Right renal pelvis (tissue), 4 donors: ENCODE results near the gene KDM2B. TPM values are rescaled to one million over a fixed set of nuclear protein-coding genes. Genes with fewer than 3 reads are reported as not detected.
A peak's percentile ranks its signal among the peaks of the same experiment; 100 is the strongest.

ENCODE experiments used
- DNase-seq, 4 donors: peaks; one replicate each; pipeline ENCODE4 v3.0.0-alpha.2; 2013; ENCODE audit warnings: low read depth in 4 of 4, low spot score in 3 of 4, missing footprints in 1 of 4
- polyA plus RNA-seq, 4 donors: library from polyadenylated mRNA; unstranded; fragments of 120-200 nt; gene quantifications; one replicate each; pipeline ENCODE4 v1.2.1, GENCODE V29; 2013; ENCODE audit not compliant: insufficient read length in 4 of 4

The KDM2B gene
- polyA plus RNA-seq, 4 donors: 71.5 to 75.8 (median 74.1) TPM

DNA sequence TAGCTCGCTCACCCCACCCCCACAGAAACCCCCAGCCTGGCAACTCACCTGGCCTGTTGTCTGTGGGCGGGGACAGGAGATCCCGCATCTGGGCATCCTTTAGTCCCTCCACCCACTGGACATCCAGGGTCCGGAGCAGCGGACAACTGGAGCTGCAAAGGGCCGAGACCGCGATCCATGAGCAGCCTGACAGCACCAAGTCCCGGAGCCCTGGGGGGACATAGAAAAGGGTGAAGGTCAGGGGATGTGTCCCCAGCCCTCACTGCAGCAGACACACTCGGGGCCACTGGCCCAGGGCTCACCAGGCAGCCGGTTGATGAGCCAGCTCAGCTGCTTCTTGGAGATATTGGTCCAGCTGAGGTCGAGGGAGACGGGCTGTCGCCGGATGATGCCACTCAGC is 140.1 kb downstream of the KDM2B start:
- DNase-seq: no peak

DNA sequence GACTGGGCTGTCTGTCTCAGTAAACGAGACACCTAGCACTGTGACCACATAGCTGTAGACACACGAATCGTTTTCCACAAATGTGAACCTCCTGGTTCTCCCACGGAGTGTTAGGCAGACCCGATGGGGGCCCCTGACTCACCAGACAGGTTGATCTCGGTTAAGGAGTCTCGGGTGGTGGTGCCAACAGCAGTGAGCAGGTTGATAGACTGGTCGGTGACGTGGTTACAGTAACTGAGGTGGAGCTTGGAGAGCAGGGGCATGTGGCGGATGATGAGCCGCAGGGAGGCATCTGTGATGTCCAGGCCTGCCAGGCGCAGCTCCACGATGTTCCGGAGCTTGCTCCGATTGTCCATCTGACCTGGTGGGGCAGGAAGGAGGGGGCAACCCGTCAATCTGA is 141.1 kb downstream of the KDM2B start:
- no peak for DNase-seq

DNA sequence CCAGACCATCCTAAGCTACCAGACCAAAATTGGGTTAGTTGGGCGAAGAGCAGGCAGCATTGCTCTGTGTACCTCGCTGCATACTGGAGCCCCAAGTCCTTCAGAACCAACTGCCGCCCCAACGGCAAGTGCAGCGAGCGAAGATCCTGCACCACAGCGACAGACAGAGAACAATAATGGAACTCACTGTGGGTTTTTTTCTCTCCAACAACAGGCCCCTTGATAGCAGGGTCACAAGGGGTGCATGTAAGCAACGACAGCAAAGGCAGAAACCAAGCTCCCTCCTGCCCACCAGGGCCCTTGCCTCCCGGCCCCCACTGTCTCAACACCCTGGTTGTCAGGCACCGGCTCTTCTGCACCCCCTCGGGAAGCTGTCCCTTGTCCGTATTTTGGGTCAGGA is 141.9 kb downstream of the KDM2B start:
- no peak for DNase-seq

DNA sequence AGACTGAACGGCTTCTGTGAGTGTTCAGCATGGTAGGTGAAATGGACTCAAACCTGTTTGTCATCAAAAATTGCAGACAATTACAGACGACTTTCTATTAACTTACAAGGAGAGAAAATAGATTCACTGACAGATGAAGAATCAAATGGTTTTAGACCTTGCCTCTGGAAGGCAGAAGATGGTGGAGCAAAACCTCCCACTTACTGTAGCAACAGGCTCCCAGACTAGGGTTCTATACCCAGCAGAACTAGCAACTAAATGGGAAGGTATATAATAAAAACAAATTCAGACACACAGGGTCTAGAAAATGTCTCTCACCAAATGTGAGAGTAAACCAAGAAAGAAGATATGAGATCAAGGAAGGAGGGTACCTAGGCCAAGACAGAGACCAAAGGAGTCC is 144.1 kb downstream of the KDM2B start:
- no peak for DNase-seq

DNA sequence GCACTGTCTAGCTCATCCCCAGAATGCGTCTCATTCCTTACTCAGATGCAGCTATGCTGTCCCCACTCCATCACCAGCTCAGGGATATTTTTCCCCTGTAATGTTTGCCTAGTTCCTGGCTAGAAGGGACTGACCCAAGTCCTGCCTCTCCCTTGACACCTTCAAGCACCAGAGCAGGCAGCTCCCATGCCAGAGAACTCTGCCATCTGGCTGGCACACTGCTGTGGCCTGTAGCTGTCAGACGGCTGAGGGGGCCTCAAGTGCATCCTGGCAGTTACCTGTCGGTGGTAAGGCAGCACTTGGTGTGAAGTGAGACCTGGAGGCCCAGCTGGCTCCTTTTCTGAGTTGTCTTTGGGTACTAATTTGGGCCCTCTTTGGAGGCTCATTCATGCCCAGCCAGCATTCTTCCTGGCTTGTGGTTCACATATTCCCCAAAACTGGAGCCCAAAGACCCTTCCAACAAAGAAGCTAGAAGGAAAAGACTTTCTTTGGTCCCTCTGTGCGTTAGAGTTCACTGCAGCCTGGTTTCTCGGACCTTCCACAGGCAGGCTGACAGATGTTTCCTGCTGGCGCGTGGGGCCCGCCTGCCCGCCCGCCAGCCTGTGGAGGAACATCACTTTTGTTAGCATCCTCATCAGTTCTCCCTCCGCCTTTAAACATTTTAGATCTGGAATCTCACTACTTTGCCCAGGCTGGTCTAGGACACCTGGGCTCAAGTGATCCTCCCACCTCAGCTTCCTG is 147.9 kb downstream of the KDM2B start:
- DNase-seq: no peak

DNA sequence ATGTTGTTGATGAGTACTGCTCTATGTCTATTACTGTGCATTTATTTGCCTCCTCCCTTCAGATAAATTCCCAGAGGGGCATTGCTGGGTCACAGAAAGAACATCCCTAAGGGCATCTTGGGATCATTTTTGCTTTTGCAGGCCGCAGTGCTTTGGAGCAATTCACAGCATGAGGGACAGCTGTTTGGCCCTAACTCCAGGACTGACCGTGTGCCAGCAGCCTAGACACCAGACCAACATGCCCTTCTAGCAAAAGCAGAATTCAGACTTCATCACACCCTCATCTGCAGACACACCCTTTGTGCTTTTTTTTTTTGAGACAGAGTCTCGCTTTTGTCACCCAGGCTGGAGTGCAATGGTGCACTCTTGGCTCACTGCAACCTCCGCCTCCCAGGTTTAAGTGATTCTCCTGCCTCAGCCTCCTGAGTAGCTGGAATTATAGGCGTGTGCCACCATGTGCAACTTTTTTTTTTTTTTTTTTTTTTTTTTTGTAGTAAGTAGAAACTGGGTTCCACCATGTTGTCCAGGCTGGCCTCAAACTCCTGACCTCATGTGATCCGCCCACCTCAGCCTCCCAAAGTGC is 149.9 kb downstream of the KDM2B start:
- no peak for DNase-seq

DNA sequence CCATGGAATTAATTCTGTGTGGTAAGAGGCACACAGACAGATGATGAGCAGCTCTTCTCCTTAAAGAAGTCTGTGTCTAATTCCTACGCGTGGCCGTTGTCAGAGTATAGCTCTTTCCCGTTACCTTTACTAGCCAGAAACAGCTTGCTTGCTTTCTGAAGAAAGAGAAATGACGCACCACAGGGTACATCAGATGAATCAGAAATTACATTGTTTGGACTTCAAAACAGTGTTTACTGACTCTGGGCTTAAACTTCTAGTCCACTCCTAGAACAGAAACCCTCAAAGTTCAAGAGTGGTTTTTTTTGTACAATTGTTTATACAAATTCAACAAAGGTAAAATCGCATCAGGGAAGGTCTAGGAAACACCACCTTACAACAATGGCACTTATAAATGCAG is 151.9 kb downstream of the KDM2B start:
- DNase-seq: no peak

DNA sequence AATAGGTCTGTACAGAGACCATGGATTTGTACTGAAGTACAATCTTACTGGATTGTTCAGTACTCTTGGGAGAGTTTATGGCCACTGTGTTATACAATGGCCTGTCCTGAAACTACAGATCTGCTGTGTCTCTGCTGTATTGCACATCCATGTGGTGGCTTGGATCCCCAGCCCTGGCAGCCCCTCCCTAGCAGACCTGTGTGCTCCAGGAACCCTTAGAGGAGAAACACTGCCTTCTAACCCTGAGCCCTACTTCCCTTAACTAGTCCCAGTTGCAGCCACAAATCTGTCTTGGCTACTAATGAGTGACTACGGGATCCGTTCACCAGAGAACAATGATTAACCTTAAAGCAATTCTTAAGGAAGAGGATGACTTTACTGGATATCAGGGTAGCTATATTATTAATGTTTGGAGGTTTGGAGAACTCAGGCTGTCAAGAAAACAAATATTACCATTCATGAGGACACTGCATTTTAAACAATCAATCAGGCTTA is 153.2 kb downstream of the KDM2B start:
- DNase-seq: no peak

DNA sequence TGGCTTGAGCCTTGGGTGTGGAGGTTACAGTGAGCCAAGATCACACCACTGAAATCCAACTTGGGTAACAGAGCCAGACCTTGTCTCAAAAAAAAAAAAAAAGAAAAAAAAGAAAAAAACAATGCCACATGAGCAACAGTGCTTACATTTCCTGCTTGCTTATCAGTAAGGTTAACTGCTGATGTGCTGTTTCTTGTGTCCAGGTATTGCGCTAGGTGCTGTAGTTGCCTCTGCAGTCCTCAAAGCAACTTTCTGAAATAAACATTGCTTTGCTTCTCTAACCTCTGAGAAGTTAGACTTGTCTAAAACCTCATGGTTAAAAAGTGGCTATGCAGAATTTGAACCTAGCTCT is 156.2 kb downstream of the KDM2B start:
- DNase-seq: no peak

DNA sequence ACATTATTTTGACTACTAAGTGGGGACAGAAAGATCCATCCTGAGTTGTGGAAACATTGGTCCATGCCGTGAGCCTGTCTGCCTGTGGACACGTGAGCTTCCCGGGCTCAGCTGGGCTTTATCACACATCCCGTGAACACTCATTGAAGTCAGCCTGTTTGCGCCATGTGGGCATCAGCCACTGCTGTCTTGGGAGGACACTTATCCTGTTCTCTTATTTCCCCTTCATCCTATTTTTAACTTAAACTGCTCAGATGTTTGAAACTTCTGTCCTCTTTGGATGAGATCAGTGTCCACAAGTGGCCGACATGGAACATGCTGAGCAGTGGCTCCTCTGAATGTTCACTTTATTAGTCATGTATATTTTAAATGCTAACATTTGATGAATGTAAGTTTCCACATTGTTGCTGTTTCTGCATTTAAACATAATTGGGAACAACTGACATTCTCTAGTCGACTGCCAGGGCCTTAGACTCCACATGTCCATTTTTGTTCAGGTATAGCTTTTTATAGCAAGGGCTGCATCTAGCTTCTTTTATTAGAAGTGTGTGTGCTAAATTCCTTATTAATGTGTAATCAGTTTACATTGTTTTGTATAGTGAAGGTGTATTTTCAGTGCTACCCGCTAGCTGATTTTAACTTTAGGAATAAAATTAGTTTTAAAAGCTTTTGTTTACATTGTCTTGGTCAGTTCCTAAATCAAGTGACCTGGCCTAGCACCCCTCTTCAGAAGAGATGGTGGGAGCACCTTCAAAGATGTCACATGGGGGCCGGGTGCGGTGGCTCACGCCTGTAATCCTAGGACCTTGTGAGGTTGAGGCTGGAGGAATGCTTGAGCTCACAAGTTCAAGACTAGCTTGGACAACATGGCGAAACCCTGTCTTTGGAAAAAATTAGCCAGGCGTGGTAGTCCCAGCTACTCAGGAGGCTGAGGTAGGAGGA is 156.9 kb downstream of the KDM2B start:
- no peak for DNase-seq

DNA sequence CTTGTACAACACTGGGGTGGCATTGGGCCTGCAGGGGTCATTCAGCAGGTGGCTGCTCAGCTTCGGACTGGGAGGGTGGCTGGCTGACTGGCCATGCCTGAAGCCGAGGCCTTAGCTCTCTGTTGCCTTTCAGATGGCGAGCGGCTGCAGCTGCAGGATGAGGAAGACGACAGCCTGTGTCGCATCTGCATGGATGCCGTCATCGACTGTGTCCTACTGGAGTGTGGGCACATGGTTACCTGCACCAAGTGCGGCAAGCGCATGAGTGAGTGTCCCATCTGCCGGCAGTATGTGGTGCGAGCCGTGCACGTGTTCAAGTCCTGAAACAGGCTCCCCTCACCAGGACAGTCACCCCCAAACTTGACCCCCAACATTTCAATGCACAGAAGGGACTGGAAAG is 157.6 kb downstream of the KDM2B start:
- no peak for DNase-seq

DNA sequence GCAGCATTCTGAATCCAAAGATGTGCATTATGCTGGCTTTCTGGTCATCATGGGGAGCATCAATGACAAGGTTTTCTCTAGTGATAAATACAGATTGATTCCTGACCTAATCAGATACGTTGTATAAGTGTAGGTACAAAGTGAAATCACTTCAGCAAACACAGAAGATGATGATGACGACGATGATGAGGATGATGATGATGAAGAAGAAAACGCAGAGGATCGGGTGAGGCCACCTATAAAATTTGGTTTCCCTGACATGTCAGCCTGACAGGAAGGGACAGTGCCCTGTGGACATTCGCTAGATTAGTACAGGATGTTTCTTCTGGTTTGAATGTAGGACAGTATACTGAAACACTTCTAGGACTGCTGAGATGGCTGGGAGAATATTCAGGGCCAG is 160.7 kb downstream of the KDM2B start:
- no peak for DNase-seq

DNA sequence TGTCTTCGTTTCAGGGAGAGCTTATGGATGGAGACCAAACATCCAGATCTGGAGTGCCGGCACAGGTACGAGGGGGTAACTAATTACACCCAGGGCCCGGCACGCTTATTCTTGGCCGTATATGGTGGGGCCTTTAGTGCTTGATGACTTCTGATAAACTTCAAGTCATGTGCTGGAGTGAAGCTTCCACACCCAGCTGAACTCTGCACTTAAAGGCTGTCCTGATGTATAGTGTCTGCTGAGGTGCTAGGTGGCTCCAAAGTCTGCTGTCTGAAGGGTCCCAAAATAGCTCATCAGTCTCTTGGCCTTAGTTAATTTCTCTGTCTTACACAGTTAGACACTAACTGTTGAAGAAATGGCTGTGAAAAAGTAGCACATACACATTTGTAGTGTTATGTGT is 163.0 kb downstream of the KDM2B start:
- DNase-seq: no peak

DNA sequence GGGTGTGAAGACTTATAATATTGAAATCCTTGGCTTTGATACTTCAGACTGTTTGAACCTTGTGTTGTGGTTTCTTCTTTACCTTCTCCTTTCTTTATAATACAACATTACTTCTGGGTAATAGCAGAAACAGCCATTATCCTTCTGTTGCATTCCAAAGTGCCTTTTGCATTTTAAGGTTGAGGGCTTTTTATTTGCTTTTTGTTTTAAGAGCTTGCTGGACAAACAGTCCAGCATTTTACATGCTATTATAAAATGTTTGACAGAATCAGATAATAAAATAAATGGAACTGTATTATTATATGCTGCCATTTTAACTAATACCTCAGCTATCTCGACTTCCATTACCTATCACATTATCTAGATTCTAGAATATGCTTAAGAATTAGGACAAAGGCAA is 166.9 kb downstream of the KDM2B start:
- no peak for DNase-seq

DNA sequence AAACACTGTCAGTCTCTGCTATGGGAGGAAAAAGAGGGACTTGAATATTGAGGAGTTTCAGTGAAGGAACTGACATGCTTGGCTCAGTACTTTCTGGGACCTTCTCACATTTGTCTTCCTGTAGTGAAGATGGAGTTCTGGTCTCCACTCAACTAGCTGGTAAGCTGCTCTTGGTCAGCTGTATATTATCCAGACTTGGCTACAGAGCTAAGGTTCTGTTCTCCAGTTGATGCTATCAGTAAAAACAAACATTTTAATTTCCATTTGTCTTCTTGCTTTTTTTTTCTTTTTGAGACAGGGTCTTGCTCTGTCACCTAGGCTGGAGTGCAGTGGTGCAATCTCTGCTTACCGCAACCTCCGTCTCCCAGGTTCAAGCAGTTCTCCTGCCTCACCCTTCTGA is 175.6 kb downstream of the KDM2B start:
- no peak for DNase-seq

DNA sequence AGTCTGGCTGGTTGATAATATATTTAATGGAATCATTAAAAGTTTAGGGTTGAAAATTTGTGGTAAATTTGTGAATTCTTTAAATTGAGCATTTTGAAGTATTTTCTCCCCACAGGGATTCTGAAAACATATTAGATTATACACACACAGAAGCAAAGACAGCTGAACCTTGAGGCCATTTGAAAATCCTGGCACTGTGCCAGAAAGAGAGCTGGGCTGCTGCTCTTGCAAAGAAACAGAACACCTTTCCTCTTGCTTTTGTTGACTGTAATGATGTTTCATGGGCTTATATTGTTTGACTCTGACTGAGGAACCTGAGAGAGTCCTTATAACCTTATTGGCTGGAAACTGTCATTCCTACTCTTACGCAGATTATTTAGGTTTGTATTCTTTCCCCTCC is 176.1 kb downstream of the KDM2B start:
- peak in 1 of 4 donors; percentile 26 for DNase-seq

DNA sequence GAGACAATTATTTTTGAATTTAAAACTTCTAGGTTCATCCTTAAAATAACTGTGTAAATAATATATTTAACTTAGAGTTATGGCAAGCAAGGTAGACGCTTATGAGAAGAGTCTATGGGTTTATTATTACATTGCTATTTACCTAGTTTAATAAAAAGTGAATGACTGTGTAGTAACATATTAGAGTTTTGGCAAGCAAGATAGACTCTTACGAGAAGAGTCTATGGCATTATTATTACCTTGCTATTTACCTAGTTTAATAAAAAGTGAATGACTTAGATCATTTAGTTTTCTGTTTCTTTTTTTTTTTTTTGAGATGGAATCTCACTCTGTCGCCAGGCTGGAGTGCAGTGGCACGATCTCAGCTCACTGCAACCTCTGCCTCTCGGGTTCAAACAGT is 177.1 kb downstream of the KDM2B start:
- DNase-seq: no peak

DNA sequence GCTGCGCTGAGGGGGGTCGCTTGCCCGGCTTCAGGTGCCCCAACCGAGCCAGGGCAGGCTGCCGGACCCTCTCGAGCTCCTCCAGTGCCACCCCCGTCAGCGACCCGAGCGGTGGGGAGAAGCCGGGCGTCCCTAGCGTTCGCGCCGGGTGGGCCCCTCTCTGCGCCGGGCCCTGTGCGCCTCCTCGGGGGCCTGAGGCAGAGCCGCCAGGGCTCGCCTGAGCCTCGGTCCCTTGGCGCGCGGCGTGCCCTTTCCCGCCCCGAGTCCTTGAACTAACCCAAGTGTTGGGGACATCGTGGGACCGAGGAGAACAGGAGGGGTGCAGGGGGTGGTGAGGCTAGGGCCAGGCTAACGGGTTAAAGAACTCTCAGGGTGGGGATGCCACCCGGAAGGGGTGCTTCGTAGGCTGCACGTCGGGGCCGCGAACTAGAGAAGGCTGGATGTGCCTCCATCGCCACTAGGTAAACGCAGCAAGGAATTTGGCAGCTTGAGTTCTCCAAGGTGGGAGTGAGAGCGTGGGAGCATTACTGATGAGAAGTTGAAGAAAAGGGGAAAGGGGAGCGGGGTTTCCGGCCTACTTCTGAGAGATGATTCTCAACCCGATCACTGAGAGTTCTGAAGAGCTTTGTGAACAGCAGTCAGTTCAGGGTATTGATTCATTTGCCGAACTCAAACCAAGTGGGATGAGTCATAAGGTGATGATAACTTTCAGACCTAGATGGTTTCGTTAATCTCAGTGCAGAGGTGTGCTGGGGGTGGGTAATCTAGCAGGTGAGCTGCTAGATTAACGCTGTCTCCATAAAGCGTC is 180.3 kb downstream of the KDM2B start:
- DNase-seq: peak in 2 of 4 donors; percentile 28 to 37

DNA sequence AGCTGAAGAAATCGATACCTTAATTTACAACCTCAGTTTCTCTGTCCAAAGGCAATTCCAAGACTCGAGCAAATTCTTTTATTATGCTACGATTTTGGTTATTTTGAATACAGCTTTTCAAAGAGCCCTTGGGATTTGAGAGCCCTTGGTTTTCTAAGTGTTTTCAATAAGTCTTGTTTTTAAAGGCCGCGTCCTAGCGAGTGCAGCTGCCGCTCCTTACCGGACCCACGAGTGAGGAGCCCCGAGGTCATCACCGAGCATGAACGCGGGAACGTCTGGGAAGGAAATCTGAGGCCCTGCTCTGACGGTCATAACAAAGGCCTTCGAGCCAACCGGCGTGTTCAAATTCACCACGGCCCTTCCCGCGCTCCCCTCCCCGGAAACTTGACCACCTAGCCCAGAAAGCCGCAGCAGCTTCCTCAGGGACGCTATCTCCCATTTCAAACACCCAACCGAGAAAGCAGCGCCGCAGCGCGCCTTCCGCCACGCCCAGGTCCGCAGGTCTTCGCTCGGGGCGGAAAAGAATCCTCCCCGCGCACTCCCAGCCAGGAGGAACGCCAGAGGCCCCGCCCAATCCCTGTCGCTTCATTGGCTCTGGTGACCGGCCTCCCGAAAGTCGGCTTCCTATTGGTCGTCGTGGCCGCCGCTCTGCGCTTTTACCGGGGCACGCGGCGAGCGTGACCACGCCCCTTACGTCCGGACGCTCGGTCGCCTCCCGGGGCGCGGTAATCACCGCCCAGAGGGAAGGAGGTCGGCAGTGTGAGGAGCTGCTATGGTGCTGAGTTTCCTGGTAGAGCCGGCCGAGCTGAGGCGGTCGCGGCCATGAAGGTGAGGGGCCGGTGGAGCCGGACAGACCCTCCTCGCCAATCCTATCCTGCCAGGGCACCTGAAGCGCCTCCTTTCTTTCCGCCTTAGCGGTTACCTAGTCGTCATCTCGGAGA is 181.2 kb downstream of the KDM2B start, which contains the start of gene RNF34:
TSS of gene RNF34 (plus strand) at position 728 of the 941 bp plus-strand sequence. CDS start at position 823, 95 bp downstream.
- peak; percentile 96 to 99 (median 97) for DNase-seq
